ENCODE data around the gene DAGLA. TPM values are rescaled to one million over a fixed set of nuclear protein-coding genes. Genes with fewer than 3 reads are reported as not detected.

The DAGLA gene
- total RNA-seq, 4 donors from 2014 or later = 1.5 to 5.6 (median 3.4) TPM

DNA sequence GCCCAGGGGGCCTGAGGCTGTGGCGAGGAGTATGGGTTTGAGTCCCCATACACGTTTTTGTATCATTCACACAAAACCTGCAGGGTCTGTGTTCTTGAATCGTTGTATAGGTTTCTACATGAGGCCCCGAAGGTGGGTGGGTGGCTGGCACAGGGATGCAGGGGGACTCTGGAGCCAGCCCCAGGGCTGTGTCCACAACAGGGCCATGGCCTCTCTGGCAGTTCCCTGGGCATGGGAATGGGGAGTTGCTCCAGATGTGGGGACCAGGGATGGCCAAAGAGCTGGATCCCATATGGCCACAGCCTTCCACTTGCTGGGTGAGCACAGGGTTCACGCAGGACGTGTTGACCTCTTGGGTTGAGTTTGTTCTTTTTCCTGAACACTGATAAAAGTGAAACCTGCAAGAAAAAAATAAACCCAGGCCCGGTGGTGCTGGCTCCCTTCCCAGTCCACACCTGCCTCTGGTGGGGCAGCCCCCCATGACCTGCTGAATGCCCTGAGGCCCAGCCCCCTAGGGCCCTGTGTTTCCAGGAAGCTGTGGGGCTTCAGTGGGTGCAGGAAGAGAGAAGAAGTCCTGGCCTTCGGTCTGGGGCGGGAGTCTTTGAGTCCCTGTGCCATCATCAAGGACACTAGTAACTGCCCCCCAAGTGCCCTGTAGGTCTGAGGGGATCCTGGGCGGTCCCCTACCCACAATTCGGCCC lies 88.3 kb downstream of the DAGLA start:
- Histone ChIP-seq H3K27ac (no peak overlapping the region), H3K9me3 (no peaks in the 10 kb centered on the region), H3K4me1 (peaks cover 0 to 6% (median 0%) of the 10 kb centered on the region in 3 donors), H3K27me3 (peaks cover 20% of the 10 kb centered on the region), H3K4me3 (no peak overlapping the region), H3K36me3 (no peaks in the 10 kb centered on the region)
- TF ChIP-seq POLR2AphosphoS5 (IDR thresholded peaks at IDR 0.05) = no peak
- no peak for TF ChIP-seq EP300 (IDR thresholded peaks at IDR 0.05)
- no peak for TF ChIP-seq CTCF (IDR thresholded peaks at IDR 0.05)
- TF ChIP-seq POLR2A (IDR thresholded peaks at IDR 0.05) = no peak
- 52 to 61% methylated on average over 3 to 4 of the region's 11 CpGs for WGBS, 2 donors (ENCODE audit: low coverage in 1 of 2)
- ATAC-seq = no peak

DNA sequence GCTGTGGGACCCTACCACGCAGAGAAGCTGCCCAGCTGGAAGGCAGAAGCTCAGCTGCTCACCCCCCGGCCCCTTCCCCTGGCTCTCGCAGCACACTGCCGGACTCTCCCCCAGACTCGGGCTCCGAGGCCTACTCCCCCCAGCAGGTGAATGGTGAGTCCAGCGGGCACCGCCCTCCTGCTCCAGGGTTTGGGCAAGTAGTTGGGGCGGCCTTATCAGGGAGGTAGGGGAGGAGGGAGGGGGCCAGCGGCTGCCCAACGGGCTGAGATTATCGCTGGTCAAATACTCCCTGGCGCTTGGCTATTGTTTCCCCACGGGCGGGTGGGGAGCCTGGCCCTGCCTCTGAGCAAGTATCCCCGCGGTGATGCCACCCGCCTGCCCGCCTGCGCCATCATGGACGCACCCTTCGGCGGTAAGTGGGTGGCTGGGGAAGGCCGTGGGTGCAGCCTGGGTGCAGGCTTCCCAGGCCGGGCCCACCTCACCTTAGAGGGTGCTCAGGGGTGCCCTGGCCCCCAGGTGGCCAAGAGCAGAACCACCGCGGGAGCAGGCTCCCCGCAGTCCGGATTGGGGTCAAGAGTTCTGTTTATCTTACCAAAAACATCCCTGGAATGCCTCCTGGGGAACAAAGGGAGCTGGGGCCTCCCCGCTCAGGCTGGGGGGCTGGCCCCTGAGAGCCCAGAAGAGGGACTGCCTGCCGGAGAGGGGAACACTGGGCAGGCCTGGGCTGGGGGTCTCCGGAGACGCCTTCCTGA lies 89.2 kb downstream of the DAGLA start:
- Histone ChIP-seq H3K27me3 (peaks cover 12% of the 10 kb centered on the region), H3K4me1 (peaks cover 0 to 6% (median 0%) of the 10 kb centered on the region in 3 donors), H3K4me3 (no peak overlapping the region), H3K9me3 (no peaks in the 10 kb centered on the region), H3K36me3 (no peaks in the 10 kb centered on the region), H3K27ac (no peak overlapping the region)
- ATAC-seq = no peak
- WGBS, 2 donors (ENCODE audit: low coverage in 1 of 2) = no CpG with 5 or more reads among the region's 33 CpGs
- TF ChIP-seq CTCF (IDR thresholded peaks at IDR 0.05) = no peak
- TF ChIP-seq POLR2AphosphoS5 (IDR thresholded peaks at IDR 0.05) = no peak
- TF ChIP-seq EP300 (IDR thresholded peaks at IDR 0.05) = no peak
- TF ChIP-seq POLR2A (IDR thresholded peaks at IDR 0.05) = no peak

GRCh38 chr11:61769946-61770683 lies 89.9 kb downstream of the DAGLA start:
- Histone ChIP-seq H3K4me1 (peaks cover 0 to 6% (median 0%) of the 10 kb centered on the region in 3 donors), H3K27ac (no peak overlapping the region)
- WGBS, 2 donors (ENCODE audit: low coverage in 1 of 2) = 67% methylated on average over 3 of the region's 20 CpGs; no CpG with 5 or more reads in 1 of the 2 donors

GRCh38 chr11:61771195-61771894 lies 91.2 kb downstream of the DAGLA start:
- Histone ChIP-seq H3K9me3 (no peaks in the 10 kb centered on the region), H3K36me3 (no peaks in the 10 kb centered on the region), H3K4me1 (peaks cover 0 to 6% (median 0%) of the 10 kb centered on the region in 3 donors), H3K4me3 (no peak overlapping the region), H3K27ac (no peak overlapping the region), H3K27me3 (no peaks in the 10 kb centered on the region)
- 79 to 100% methylated on average over 1 to 5 of the region's 15 CpGs for WGBS, 2 donors (ENCODE audit: low coverage in 1 of 2)
- TF ChIP-seq EP300 (IDR thresholded peaks at IDR 0.05) (no peak), POLR2A (IDR thresholded peaks at IDR 0.05) (no peak)
- no peak for ATAC-seq

More at GRCh38 chr11:61769946-61770683, 89.9 kb downstream of the DAGLA start:
- TF ChIP-seq POLR2AphosphoS5 (IDR thresholded peaks at IDR 0.05) (no peak), POLR2A (IDR thresholded peaks at IDR 0.05) (no peak), EP300 (IDR thresholded peaks at IDR 0.05) (no peak), CTCF (IDR thresholded peaks at IDR 0.05) (no peak)
- no peak for ATAC-seq
- peaks cover 4% of the 10 kb centered on the region for H3K27me3 ChIP-seq
- no peaks in the 10 kb centered on the region for H3K36me3 ChIP-seq
- H3K9me3 ChIP-seq = no peaks in the 10 kb centered on the region
- no peak overlapping the region for H3K4me3 ChIP-seq

Measured in gastroesophageal sphincter (tissue), 4 donors.